ENCODE results near the gene STK40. TPM values are rescaled to one million over a fixed set of nuclear protein-coding genes. Genes with fewer than 3 reads are reported as not detected.

The STK40 gene
- total RNA-seq, 1 experiment from 2014 or later: 14.4 TPM

DNA sequence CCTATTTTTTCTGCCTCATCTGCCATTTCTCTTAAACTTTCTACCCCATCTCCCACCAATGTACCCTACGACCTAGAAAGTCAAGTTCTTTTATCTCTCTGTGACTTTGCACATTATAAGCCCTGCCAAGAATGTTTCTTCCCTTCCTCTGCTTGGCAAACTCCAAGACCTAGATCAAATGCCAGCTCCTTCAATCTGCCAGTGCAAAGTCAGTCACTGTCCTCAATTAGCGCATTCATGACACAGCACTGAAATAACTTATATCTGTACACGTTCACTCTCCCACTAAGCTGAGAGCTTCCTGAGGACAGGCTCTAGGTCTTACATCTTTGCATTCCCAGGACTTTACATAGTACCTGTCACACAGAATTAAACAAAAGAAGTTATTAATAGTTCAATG lies 33.4 kb upstream of the STK40 start:
- no peak overlapping the region for H2AFZ ChIP-seq (ENCODE audit: low read length)
- no peaks in the 10 kb centered on the region for H3K9me3 ChIP-seq (ENCODE audit: low read length)
- ChIA-PET POLR2A (ENCODE audit: unreplicated experiment) (no interaction called here), CTCF (interaction anchor here (0.6 kb wide), 1 partner anchor 22 kb away, joined by 4 read pairs; no protein-coding TSS in a partner anchor)
- ATAC-seq (no peak), DNase-seq (no peak)
- no peaks in the 10 kb centered on the region for H4K20me1 ChIP-seq (ENCODE audit: low read length)
- intact Hi-C loops (cut with micrococcal nuclease): no loop called here
- no peak overlapping the region for H3K9ac ChIP-seq (ENCODE audit: low read length)
- H3K9me2 ChIP-seq (replicated peaks; ENCODE audit: low read length): no peaks in the 10 kb centered on the region
- no peaks in the 10 kb centered on the region for H3K27me3 ChIP-seq (ENCODE audit: low read length)
- H3K79me2 ChIP-seq (ENCODE audit: low read length): no peaks in the 10 kb centered on the region
- H3K4me1 ChIP-seq (ENCODE audit: insufficient read depth, low read length): peaks cover 14% of the 10 kb centered on the region
- H3K27ac ChIP-seq (ENCODE audit: low read length): no peak overlapping the region
- no peaks in the 10 kb centered on the region for H3F3A ChIP-seq (ENCODE audit: low read length, unreplicated experiment)
- no peak overlapping the region for H3K4me2 ChIP-seq (ENCODE audit: low read length)
- H3K4me3 ChIP-seq (ENCODE audit: low read length): no peak overlapping the region
- BruUV-seq (replicated peaks): no TSS peak
- no peaks in the 10 kb centered on the region for H3K36me3 ChIP-seq (ENCODE audit: low read depth, low read length)
- TF ChIP-seq EZH2phosphoT487 (IDR thresholded peaks at IDR 0.05; ENCODE audit: borderline replicate concordance, low read length): no peak
- TF ChIP-seq, protein P1, sequence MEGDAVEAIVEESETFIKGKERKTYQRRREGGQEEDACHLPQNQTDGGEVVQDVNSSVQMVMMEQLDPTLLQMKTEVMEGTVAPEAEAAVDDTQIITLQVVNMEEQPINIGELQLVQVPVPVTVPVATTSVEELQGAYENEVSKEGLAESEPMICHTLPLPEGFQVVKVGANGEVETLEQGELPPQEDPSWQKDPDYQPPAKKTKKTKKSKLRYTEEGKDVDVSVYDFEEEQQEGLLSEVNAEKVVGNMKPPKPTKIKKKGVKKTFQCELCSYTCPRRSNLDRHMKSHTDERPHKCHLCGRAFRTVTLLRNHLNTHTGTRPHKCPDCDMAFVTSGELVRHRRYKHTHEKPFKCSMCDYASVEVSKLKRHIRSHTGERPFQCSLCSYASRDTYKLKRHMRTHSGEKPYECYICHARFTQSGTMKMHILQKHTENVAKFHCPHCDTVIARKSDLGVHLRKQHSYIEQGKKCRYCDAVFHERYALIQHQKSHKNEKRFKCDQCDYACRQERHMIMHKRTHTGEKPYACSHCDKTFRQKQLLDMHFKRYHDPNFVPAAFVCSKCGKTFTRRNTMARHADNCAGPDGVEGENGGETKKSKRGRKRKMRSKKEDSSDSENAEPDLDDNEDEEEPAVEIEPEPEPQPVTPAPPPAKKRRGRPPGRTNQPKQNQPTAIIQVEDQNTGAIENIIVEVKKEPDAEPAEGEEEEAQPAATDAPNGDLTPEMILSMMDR (conservative IDR thresholded peaks at IDR 0.05; ENCODE audit: low read depth, low read length): no peak

DNA sequence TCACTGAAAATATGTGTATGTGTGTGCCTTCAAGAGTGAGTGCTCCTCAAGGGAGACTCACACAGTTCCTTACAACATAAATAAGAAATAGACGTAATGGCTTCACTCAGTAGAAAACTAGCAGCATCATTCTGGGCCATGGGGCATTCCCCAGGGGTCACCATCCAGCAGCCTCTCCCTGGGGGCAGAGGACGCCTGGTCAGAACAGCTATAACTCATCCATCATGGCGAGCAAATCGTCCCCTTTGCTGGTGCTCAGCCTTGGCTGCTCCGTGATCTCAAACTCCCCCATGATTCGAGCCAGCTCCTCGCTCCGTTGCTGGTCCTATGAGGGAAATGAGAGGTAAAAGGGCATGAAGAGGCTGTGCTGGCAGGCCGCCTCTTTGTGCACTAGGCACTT lies 32.2 kb upstream of the STK40 start:
- DNase-seq: no peak
- Histone ChIP-seq H3K27ac (ENCODE audit: low read length) (no peak overlapping the region), H3K9me2 (replicated peaks; ENCODE audit: low read length) (no peaks in the 10 kb centered on the region), H3K4me3 (ENCODE audit: low read length) (no peak overlapping the region), H3K9ac (ENCODE audit: low read length) (no peak overlapping the region), H3K9me3 (ENCODE audit: low read length) (no peaks in the 10 kb centered on the region), H3K36me3 (ENCODE audit: low read depth, low read length) (no peaks in the 10 kb centered on the region), H3F3A (ENCODE audit: low read length, unreplicated experiment) (no peaks in the 10 kb centered on the region), H3K27me3 (ENCODE audit: low read length) (no peaks in the 10 kb centered on the region), H3K4me2 (ENCODE audit: low read length) (no peak overlapping the region), H3K79me2 (ENCODE audit: low read length) (no peaks in the 10 kb centered on the region), H2AFZ (ENCODE audit: low read length) (no peak overlapping the region), H4K20me1 (ENCODE audit: low read length) (no peaks in the 10 kb centered on the region), H3K4me1 (ENCODE audit: insufficient read depth, low read length) (peaks cover 14% of the 10 kb centered on the region)
- no peak for ATAC-seq
- no TSS peak for BruUV-seq (replicated peaks)
- POLR2A ChIA-PET (ENCODE audit: unreplicated experiment): no interaction called here
- TF ChIP-seq EZH2 (IDR thresholded peaks at IDR 0.05; ENCODE audit: low read length, unreplicated experiment) (no peak), EZH2phosphoT487 (IDR thresholded peaks at IDR 0.05; ENCODE audit: borderline replicate concordance, low read length) (no peak)
- TF ChIP-seq, protein P1 (conservative IDR thresholded peaks at IDR 0.05; ENCODE audit: low read depth, low read length): no peak
- CTCF ChIA-PET: no interaction called here
- intact Hi-C loops (cut with micrococcal nuclease): no loop called here

- Histone ChIP-seq H3K9me2 (replicated peaks; ENCODE audit: low read length) (no peaks in the 10 kb centered on the region), H3K4me1 (ENCODE audit: insufficient read depth, low read length) (peaks cover 14% of the 10 kb centered on the region), H3F3A (ENCODE audit: low read length, unreplicated experiment) (no peaks in the 10 kb centered on the region), H3K36me3 (ENCODE audit: low read depth, low read length) (no peaks in the 10 kb centered on the region), H3K79me2 (ENCODE audit: low read length) (no peaks in the 10 kb centered on the region), H3K27ac (ENCODE audit: low read length) (no peak overlapping the region), H3K4me3 (ENCODE audit: low read length) (no peak overlapping the region), H3K27me3 (ENCODE audit: low read length) (no peaks in the 10 kb centered on the region), H3K9ac (ENCODE audit: low read length) (no peak overlapping the region), H4K20me1 (ENCODE audit: low read length) (no peaks in the 10 kb centered on the region), H3K4me2 (ENCODE audit: low read length) (no peak overlapping the region), H2AFZ (ENCODE audit: low read length) (no peak overlapping the region), H3K9me3 (ENCODE audit: low read length) (no peaks in the 10 kb centered on the region)
- ChIA-PET POLR2A (ENCODE audit: unreplicated experiment) (no interaction called here), CTCF (no interaction called here)
- ATAC-seq (no peak), DNase-seq (no peak)
- no TSS peak for BruUV-seq (replicated peaks)
- TF ChIP-seq EZH2phosphoT487 (IDR thresholded peaks at IDR 0.05; ENCODE audit: borderline replicate concordance, low read length) (no peak), EZH2 (IDR thresholded peaks at IDR 0.05; ENCODE audit: low read length, unreplicated experiment) (no peak)
- TF ChIP-seq, protein P1 (conservative IDR thresholded peaks at IDR 0.05; ENCODE audit: low read depth, low read length): no peak
- intact Hi-C loops (cut with micrococcal nuclease): no loop called here
Observed at GRCh38 chr1:36415661-36416326, 30.1 kb upstream of the STK40 start.

Measured in PC-3 (cell line).